ENCODE measurements around the gene ARMC2.
A peak's percentile ranks its signal among the peaks of the same experiment; 100 is the strongest.
"Not testable (repeated sequence)": the region's sequence is repeated elsewhere in the genome, so short reads cannot be mapped to it uniquely, and the experiment has no call there.

The ARMC2 gene

DNA sequence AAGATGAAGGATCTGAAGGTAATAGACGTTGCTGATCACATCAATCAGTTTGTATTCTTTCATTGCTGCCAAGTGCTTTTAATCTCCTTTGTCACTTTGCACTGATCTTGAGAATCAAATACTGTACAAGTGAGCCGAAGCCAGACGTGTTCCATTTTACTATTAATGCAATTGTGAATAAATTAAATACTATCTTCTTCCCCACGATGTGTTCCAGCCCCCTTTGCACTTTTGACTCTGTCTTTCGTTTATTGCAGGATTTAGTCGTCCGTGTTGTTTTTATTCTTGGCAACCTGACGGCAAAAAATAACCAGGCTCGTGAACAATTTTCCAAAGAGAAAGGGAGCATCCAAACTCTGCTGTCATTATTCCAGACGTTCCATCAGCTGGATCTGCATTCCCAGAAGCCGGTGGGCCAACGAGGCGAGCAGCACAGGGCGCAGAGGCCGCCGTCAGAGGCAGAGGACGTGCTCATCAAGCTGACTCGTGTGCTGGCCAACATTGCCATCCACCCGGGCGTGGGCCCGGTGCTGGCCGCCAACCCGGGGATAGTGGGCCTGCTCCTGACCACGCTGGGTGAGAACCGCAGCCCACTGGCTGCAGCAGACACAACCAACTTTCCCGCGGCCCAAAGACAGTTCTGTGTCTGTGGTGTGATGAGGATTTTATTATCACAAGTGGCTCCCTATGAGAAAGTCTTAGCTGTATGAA is 104.7 kb downstream of the ARMC2 start:
- no peak for DNase-seq (ENCODE audit: low spot score)

GRCh38 chr6:108953681-108954080 is 105.5 kb downstream of the ARMC2 start:
- no peak for DNase-seq (ENCODE audit: low spot score)

DNA sequence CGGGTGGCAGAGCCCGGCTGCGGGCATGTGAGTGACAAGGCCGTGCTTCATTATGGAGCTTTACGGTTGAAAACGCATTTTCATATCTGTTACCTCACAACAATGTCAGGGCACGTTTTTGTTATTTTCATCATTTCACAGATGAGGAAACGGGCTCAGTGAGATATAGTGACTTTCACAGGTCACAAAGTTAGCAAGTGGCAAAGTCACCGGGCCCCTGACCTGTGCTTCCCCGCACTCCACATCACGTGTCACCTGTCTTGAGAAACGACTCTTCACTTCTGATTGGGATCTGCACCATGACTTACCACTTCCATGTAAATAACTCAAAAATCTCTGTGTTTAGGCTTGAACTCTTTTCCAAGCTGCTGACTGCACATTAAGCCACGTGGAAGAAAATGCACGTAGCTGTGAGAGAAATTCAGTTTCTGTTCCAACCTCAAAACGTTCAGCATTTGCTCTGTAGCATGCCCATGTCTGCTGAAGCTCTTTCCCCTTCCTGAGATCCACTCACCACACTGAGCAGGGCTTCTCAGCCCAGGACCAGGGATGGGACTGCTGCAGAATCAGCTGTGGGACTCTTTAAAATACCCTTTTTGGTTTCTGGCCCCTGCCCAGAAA is 107.2 kb downstream of the ARMC2 start:
- DNase-seq (ENCODE audit: low spot score), result no peak

- no peak for DNase-seq (ENCODE audit: low spot score)
These were observed 109.0 kb downstream of the ARMC2 start for GRCh38 chr6:108957221-108957620.

GRCh38 chr6:108958900-108959770 is 110.9 kb downstream of the ARMC2 start:
- DNase-seq (ENCODE audit: low spot score), result no peak

GRCh38 chr6:108959972-108960582 is 111.9 kb downstream of the ARMC2 start:
- no peak for DNase-seq (ENCODE audit: low spot score)

DNA sequence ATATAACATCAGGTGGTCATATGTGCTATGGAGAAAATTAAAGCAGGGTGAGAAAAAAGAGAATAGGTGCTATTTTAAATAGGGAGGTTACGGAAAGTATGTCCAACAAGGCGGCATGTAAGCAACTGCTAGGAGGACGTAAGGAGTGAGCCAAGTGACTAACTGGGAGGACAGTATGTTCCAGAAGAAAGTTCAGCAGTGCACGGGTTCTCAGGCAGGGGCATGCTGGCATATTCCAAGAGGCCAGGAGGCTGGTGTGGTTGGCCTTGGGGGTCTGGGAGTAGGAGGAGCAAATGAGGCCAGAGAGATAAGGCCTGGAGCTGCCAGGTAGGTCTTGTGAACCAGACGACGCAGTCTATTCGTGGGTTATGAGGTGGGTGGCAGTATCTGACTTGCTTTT is 112.4 kb downstream of the ARMC2 start:
- no peak for DNase-seq (ENCODE audit: low spot score)

GRCh38 chr6:108961077-108961476 is 112.9 kb downstream of the ARMC2 start:
- no peak for DNase-seq (ENCODE audit: low spot score)

GRCh38 chr6:108961985-108962384 is 113.8 kb downstream of the ARMC2 start:
- DNase-seq (ENCODE audit: low spot score), result no peak

- DNase-seq (ENCODE audit: low spot score), result no peak
These were observed 118.0 kb downstream of the ARMC2 start for GRCh38 chr6:108966251-108966650.

DNA sequence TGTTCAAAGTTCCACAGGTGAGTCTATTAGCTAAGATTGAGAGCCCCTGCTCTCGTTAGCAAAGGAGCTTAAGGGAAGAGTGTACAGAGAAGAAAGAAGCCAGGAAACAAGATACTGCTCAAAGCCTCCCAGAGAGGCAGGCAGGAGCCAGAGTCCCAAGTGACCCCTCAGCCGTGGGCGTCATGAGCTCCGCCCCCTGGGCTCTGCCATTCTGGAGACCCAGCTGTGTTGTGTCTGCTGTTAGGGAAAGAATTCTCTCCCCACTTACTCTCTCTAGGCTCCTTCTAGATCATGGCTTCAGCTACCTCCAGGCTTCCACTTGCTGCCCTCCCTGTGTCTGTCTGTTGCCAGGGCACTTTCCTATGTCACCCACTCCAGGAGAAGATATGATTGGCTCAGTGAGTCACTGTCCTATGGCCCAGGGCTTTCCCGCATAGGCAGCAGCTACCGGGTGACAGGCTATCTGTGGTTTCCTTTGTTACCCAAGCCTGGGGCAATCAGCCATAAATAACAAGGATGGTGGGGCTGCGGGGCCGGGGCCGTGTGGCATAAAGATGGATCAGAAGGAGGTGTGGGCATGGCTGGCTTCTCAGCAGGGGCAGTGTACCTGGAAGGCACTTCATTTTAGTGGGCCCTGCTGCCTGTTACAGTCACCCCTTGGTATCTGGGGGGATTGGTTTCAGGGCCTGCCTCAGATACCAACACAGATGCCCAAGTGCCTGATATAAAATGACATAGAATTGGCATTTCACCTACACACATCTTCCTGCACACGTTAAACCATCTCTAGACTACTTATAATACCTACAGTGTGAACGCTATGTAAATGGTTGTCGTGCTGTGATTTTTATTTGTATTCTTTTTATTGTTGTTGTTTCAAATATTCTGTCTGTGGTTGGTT is 118.9 kb downstream of the ARMC2 start:
- DNase-seq (ENCODE audit: low spot score), result peak; percentile 79

DNA sequence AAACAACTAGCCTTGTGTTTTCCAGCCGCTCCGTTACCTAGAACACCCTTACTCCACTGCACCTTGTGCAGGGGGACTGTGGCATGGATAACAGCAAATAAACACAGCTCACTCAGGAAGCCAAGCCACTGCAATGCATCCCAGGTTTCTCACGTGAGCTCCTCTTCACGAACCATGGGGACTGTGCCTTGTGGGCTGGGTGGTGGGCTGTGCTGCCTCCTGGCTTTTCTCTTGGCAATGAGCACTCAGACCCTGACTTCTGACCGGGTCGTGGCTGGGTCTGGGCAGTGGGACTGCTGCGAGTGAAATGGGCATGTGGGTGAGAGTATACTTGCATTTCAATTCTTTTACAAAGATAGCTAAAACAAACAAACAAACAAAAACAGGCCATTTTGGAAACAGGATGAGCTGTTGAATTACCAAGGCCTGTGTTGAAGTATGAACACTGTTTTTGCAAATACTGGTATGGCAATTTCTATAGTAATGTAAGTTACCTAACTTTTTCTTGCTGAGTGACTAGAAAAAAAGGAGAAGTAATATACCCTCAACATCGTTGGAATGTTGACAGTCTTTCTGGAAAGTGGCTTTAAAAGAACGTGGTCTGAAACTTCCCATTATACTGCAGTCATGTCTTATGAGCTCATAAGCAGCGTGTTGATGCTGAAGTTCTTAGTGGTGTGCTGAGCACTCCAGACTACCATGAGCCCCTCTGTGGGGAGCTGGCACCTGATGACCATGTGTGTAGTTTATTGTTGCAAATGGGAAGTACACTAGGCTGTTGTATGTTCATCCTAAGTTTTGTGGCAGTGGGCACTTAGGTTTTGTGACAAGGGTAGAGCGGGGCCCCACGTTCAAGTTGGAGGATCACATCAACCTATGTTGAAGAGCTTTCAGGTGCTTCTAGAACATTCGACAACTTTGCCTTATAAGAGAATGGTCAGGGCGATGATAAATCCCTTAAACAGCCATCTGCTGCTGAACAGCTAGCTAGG is 120.4 kb downstream of the ARMC2 start:
- DNase-seq (ENCODE audit: low spot score), result no peak

- DNase-seq (ENCODE audit: low spot score), result no peak
These were observed 121.6 kb downstream of the ARMC2 start for GRCh38 chr6:108969776-108970175.

GRCh38 chr6:108974201-108974600 is 126.0 kb downstream of the ARMC2 start:
- DNase-seq (ENCODE audit: low spot score), result no peak

DNA sequence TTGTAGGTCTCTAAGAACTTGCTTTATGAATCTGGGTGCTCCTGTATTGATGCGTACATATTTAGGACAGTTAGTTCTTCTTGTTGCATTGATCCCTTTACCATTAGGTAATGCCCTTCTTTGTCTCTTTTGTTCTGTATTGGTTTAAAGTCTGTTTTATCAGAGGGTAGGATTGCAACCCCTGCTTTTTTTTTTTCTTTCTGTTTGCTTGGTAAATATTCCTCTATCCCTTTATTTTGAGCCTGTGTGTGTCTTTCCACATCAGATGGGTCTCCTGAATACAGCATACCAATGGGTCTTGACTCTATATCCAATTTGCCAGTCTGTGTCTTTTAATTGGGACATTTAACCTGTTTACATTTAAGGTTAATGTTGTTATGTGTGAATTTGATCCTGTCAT is 130.4 kb downstream of the ARMC2 start:
- not testable (repeated sequence) for DNase-seq (ENCODE audit: low spot score)

DNA sequence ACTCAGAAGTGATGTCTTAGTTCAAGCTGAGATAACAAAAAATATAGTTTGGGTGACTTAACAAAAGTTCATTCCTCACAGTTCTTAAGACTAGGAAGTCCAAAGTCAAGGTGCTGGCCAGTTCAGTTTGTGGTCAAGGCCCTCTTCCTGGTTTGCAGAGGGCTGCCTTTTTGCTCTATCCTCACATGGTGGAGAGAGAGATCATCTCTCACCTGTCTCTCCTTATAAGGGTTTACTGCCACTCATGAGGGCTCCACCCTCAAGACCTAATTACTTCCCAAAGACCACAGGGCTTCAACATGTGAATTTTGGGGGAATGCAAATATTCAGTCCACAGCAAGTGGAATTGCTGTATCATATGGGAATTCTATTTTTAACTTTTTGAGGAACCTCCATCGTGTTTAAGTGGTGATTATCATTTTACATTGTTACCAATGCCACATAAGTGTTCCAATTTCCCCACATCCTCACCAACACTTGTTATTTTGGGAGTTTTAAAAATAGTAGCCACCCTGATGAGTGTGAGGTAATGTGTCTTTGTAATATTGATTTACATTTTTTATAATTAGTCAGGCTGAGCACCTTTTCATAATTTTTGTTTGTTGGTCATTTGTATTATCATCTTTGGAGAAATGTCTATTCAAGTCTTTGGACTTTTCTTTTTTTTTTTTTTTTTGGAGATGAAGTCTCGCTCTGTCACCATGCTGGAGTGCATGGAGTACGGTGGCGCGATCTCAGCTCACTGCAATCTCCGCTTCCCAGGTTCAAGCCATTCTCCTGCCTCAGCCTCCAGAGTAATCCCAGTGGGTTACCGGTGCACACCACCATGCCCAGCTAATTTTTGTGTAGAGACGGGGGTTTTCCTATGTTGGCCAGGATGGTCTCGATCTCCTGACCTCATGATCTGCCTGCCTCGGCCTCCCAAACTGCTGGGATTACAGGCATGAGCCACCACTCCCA is 134.2 kb downstream of the ARMC2 start:
- DNase-seq (ENCODE audit: low spot score), result no peak

GRCh38 chr6:108983151-108983550 is 134.9 kb downstream of the ARMC2 start:
- no peak for DNase-seq (ENCODE audit: low spot score)

DNA sequence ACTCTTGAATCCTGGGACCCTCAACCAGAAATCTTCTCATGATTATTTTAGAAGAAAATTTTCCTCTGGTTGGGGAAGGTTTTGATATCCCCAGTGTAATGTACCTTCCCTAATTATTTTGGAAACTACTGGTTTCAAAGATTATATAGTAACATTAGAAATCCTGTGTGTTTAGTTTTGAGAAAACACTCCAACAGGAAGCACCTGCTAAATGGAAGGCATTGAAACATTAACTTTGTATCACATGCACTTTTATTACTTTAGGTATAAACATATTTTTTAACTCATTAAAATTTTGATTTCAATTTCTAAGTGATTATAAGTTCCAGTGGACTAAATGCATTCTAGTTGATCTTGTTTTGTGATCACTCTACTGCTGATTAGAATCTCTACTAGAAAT is 137.1 kb downstream of the ARMC2 start:
- DNase-seq (ENCODE audit: low spot score), result no peak

DNA sequence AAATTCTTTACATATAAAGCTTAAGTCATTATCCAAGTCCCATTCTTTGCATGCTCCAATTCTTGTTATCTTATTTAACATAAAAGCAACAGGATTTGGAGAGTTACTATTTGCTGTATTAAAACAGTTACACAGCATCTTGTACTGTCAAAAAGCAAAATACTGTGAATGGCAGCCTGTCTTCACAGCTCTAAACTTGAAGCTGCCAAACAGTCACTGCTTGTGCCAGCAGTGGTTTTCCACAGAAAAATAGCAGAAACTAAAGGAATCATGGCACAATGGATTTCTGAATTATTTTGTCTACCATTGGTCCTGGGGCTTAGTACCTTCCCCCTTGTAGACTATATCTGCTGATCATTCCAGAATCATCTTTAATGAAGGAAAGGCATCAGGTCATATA is 138.9 kb downstream of the ARMC2 start:
- DNase-seq (ENCODE audit: low spot score), result no peak

Data from SW480 (cell line).